GM23338 (cell line): ENCODE measurements around the gene CEBPG. TPM values are rescaled to one million over a fixed set of nuclear protein-coding genes. Genes with fewer than 3 reads are reported as not detected.

ENCODE experiments used
- ATAC-seq: fragments of 200-7000 bp; cut with Tn5 transposase; 3 replicates; pipeline ENCODE4 v1.9.1; 2020
- DNase-seq: peaks from one replicate; pipeline ENCODE4 v3.0.0-alpha.2; 2015; ENCODE audit warnings: low spot score
- H2AFZ ChIP-seq: fragments of 200-600 bp; sonication (generic); 2 replicates; pipeline ENCODE4 v1.8.0; 2016; ENCODE audit warnings: antibody characterized with exemption, mild to moderate bottlenecking, moderate library complexity
- H3F3A ChIP-seq: fragments of 200-600 bp; sonication (generic); replicated peaks from 2 replicates; pipeline ENCODE4 v1.8.0; 2017; ENCODE audit warnings: antibody characterized with exemption, mixed run types, low read depth
- H3K27ac ChIP-seq: fragments of 200-600 bp; sonication (generic); 2 replicates; pipeline ENCODE4 v1.6.1; 2016; ENCODE audit warnings: low read depth
- H3K27me3 ChIP-seq: fragments of 200-600 bp; sonication (generic); 2 replicates; pipeline ENCODE4 v1.8.0; 2016; ENCODE audit warnings: mild to moderate bottlenecking, mixed run types, moderate library complexity; ENCODE audit not compliant: insufficient read depth
- H3K36me3 ChIP-seq: fragments of 200-600 bp; sonication (generic); 2 replicates; pipeline ENCODE4 v1.8.0; 2016; ENCODE audit warnings: mild to moderate bottlenecking; ENCODE audit not compliant: insufficient read depth
- H3K4me1 ChIP-seq: fragments of 200-600 bp; sonication (generic); 2 replicates; pipeline ENCODE4 v1.8.0; 2016; ENCODE audit warnings: mild to moderate bottlenecking, moderate library complexity; ENCODE audit not compliant: insufficient read depth
- H3K4me2 ChIP-seq: fragments of 200-600 bp; sonication (generic); 2 replicates; pipeline ENCODE4 v1.7.1; 2017; ENCODE audit warnings: mixed run types
- H3K4me3 ChIP-seq: fragments of 200-600 bp; sonication (generic); 2 replicates; pipeline ENCODE4 v1.6.1; 2016; ENCODE audit warnings: mixed run types
- H3K79me2 ChIP-seq: fragments of 200-600 bp; sonication (generic); replicated peaks from 2 replicates; pipeline ENCODE4 v1.8.0; 2017; ENCODE audit warnings: mild to moderate bottlenecking; ENCODE audit not compliant: insufficient read depth
- H3K9me2 ChIP-seq: fragments of 200-600 bp; sonication (generic); 2 replicates; pipeline ENCODE4 v1.8.0; 2017; ENCODE audit not compliant: insufficient read depth
- H4K20me1 ChIP-seq: fragments of 200-600 bp; sonication (generic); replicated peaks from 2 replicates; pipeline ENCODE4 v1.8.0; 2017; ENCODE audit warnings: mild to moderate bottlenecking; ENCODE audit not compliant: insufficient read depth
- H3K27ac Mint-ChIP-seq: 2 replicates; pipeline ENCODE4 v1.8.0; 2020; ENCODE audit warnings: inconsistent platforms, mild to moderate bottlenecking, moderate library complexity, mixed read lengths
- H3K27me3 Mint-ChIP-seq: 3 replicates; pipeline ENCODE4 v1.8.0; 2022; ENCODE audit warnings: low read depth, mild to moderate bottlenecking, moderate library complexity, mixed read lengths, inconsistent platforms; ENCODE audit not compliant: insufficient read depth, poor library complexity
- H3K36me3 Mint-ChIP-seq: 3 replicates; pipeline ENCODE4 v1.8.0; 2021; ENCODE audit warnings: low read depth, mild to moderate bottlenecking, inconsistent platforms, moderate library complexity, mixed read lengths
- H3K4me1 Mint-ChIP-seq: 3 replicates; pipeline ENCODE4 v1.8.0; 2020; ENCODE audit warnings: mild to moderate bottlenecking, inconsistent platforms, mixed read lengths
- H3K4me3 Mint-ChIP-seq: 3 replicates; pipeline ENCODE4 v1.8.0; 2021; ENCODE audit warnings: moderate library complexity, mild to moderate bottlenecking, inconsistent platforms, mixed read lengths
- H3K9me3 Mint-ChIP-seq: 3 replicates; pipeline ENCODE4 v1.8.0; 2020; ENCODE audit warnings: moderate library complexity, mild to moderate bottlenecking, inconsistent platforms, mixed read lengths
- CREB1 ChIP-seq: fragments of 250-450 bp; sonication (Bioruptor Pico); IDR thresholded peaks from 2 replicates; pipeline ENCODE4 v1.5.0; 2020; ENCODE audit warnings: low read depth, mild to moderate bottlenecking, moderate library complexity
- EZH2 ChIP-seq: fragments of 200-600 bp; sonication (generic); IDR thresholded peaks from one replicate; pipeline ENCODE4 v1.8.0; 2017; ENCODE audit warnings: antibody characterized with exemption, mild to moderate bottlenecking, low read depth; ENCODE audit not compliant: unreplicated experiment
- EZH2phosphoT487 ChIP-seq: fragments of 200-600 bp; sonication (generic); IDR thresholded peaks from one replicate; pipeline ENCODE4 v1.8.1; 2018; ENCODE audit warnings: antibody characterized with exemption; ENCODE audit not compliant: unreplicated experiment
- JUNB ChIP-seq: IDR thresholded peaks from one replicate; pipeline ENCODE4 v1.6.1; 2016; ENCODE audit warnings: antibody characterized with exemption; ENCODE audit not compliant: unreplicated experiment
- NANOG ChIP-seq: IDR thresholded peaks from 2 replicates; pipeline ENCODE4 v1.6.1; 2016; ENCODE audit warnings: antibody characterized with exemption, borderline replicate concordance
- POLR2AphosphoS5 ChIP-seq: IDR thresholded peaks from 2 replicates; pipeline ENCODE4 v1.6.1; 2016; ENCODE audit warnings: antibody characterized with exemption, low read depth
- STAT1 ChIP-seq: IDR thresholded peaks from one replicate; pipeline ENCODE4 v1.6.1; 2016; ENCODE audit warnings: antibody characterized with exemption; ENCODE audit not compliant: unreplicated experiment
- ZNF114 ChIP-seq: fragments of 250-450 bp; sonication (Bioruptor Pico); IDR thresholded peaks from 2 replicates; pipeline ENCODE4 v1.5.0; 2020; ENCODE audit warnings: mild to moderate bottlenecking, moderate library complexity
- ZNF331 ChIP-seq: fragments of 250-450 bp; sonication (Bioruptor Pico); IDR thresholded peaks from 2 replicates; pipeline ENCODE4 v1.5.0; 2020; ENCODE audit warnings: low read depth, mild to moderate bottlenecking, moderate library complexity
- polyA plus RNA-seq: library from polyadenylated mRNA; unstranded; fragments of >200 nt; fragmentation: Nextera tagmentation; extraction: Ambion mirVana; gene quantifications from 2 replicates; pipeline ENCODE4 v1.2.1, GENCODE V29; 2016
- total RNA-seq: library from RNA; depleted of rRNA; stranded (reverse); fragments of >200 nt; shearing (Covaris generic); gene quantifications from 2 replicates; pipeline ENCODE4 v1.2.3, GENCODE V29; 2014
- TF ChIP-seq, protein P1 (sequence below): IDR thresholded peaks from one replicate; pipeline ENCODE4 v1.6.1; 2018; ENCODE audit warnings: antibody characterized with exemption; ENCODE audit not compliant: unreplicated experiment
- TF ChIP-seq, protein P2 (sequence below), 2 experiments: fragments of 200-600 bp in 1 of 2; sonication (generic) in 1 of 2; conservative IDR thresholded peaks; 2 replicates each; pipeline versions ENCODE4 v1.5.1 to v1.6.1; 2016 to 2017; ENCODE audit warnings: antibody characterized with exemption in 2 of 2, low read depth in 2 of 2, mild to moderate bottlenecking in 2 of 2, moderate library complexity in 1 of 2
- TF ChIP-seq, protein P3 (sequence below): fragments of 250-450 bp; sonication (Bioruptor Pico); IDR thresholded peaks from 2 replicates; pipeline ENCODE4 v1.5.0; 2020; ENCODE audit warnings: mild to moderate bottlenecking, moderate library complexity
- TF ChIP-seq, protein P4 (sequence below): IDR thresholded peaks from 2 replicates; pipeline ENCODE4 v1.6.1; 2016; ENCODE audit warnings: antibody characterized with exemption

The CEBPG gene
- total and polyA plus RNA-seq, 2 experiments from 2014 or later: 25.9 to 50.2 TPM

DNA sequence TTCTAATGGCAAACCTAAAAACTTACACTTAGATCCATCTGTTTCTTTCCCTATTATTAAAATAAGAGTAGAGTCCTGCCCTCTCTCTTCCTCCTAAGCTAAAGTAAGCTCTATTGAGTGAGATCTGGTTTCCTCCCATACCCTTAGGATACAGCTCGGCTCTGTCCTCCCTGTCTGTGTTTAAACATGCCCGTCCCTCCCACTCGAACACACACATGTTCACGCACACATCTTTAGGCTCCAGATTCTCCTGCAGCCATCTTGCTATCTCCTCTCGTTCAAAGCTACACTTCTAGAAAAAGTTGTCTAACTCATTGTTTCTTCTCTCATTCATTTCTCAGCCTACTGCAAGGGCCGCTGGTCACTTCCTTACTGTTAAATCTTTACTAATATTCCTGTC is 15.1 kb upstream of the CEBPG start (continued):
- TF ChIP-seq, protein P1, sequence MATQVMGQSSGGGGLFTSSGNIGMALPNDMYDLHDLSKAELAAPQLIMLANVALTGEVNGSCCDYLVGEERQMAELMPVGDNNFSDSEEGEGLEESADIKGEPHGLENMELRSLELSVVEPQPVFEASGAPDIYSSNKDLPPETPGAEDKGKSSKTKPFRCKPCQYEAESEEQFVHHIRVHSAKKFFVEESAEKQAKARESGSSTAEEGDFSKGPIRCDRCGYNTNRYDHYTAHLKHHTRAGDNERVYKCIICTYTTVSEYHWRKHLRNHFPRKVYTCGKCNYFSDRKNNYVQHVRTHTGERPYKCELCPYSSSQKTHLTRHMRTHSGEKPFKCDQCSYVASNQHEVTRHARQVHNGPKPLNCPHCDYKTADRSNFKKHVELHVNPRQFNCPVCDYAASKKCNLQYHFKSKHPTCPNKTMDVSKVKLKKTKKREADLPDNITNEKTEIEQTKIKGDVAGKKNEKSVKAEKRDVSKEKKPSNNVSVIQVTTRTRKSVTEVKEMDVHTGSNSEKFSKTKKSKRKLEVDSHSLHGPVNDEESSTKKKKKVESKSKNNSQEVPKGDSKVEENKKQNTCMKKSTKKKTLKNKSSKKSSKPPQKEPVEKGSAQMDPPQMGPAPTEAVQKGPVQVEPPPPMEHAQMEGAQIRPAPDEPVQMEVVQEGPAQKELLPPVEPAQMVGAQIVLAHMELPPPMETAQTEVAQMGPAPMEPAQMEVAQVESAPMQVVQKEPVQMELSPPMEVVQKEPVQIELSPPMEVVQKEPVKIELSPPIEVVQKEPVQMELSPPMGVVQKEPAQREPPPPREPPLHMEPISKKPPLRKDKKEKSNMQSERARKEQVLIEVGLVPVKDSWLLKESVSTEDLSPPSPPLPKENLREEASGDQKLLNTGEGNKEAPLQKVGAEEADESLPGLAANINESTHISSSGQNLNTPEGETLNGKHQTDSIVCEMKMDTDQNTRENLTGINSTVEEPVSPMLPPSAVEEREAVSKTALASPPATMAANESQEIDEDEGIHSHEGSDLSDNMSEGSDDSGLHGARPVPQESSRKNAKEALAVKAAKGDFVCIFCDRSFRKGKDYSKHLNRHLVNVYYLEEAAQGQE: no peak

DNA sequence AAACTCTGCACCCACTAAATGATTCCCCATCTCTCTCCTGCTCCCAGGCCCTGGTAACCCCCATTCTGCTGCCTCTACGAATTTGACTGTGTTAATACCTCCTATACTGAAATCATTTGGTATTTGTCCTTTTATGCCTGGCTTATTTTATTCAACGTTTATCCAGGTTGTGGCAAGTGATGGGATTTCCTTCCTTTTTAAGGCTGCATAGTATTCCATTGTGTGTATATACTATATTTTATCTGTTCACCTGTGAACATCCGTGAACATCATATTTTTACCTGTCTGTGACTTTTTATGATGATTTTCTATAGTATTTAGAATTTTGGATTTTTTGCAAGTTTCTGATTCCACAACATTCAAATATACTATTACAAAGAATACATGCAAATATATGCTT is 13.9 kb upstream of the CEBPG start:
- Histone ChIP-seq H3K27me3 (no peaks in the 10 kb centered on the region), H3K36me3 (no peaks in the 10 kb centered on the region), H3F3A (no peaks in the 10 kb centered on the region), H3K27ac (no peak overlapping the region), H3K9me2 (no peaks in the 10 kb centered on the region), H3K4me1 (no peaks in the 10 kb centered on the region), H3K4me3 (no peak overlapping the region), H4K20me1 (no peaks in the 10 kb centered on the region), H3K4me2 (no peak overlapping the region), H2AFZ (no peak overlapping the region), H3K79me2 (no peaks in the 10 kb centered on the region)
- H3K9me3 Mint-ChIP-seq: peaks cover 7% of the 10 kb centered on the region
- H3K36me3 Mint-ChIP-seq: no peaks in the 10 kb centered on the region
- peaks cover 4% of the 10 kb centered on the region for H3K27me3 Mint-ChIP-seq
- H3K4me3 Mint-ChIP-seq: no peak overlapping the region
- no peak overlapping the region for H3K27ac Mint-ChIP-seq
- DNase-seq (no peak), ATAC-seq (no peak)
- no peaks in the 10 kb centered on the region for H3K4me1 Mint-ChIP-seq
- no peak for TF ChIP-seq STAT1
- no peak for TF ChIP-seq POLR2AphosphoS5
- TF ChIP-seq, protein P2, sequence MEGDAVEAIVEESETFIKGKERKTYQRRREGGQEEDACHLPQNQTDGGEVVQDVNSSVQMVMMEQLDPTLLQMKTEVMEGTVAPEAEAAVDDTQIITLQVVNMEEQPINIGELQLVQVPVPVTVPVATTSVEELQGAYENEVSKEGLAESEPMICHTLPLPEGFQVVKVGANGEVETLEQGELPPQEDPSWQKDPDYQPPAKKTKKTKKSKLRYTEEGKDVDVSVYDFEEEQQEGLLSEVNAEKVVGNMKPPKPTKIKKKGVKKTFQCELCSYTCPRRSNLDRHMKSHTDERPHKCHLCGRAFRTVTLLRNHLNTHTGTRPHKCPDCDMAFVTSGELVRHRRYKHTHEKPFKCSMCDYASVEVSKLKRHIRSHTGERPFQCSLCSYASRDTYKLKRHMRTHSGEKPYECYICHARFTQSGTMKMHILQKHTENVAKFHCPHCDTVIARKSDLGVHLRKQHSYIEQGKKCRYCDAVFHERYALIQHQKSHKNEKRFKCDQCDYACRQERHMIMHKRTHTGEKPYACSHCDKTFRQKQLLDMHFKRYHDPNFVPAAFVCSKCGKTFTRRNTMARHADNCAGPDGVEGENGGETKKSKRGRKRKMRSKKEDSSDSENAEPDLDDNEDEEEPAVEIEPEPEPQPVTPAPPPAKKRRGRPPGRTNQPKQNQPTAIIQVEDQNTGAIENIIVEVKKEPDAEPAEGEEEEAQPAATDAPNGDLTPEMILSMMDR (conservative IDR thresholded peaks at IDR 0.05; ENCODE audit: low read depth in 2 of 2): no peak
- TF ChIP-seq EZH2: no peak
- TF ChIP-seq, protein P3, sequence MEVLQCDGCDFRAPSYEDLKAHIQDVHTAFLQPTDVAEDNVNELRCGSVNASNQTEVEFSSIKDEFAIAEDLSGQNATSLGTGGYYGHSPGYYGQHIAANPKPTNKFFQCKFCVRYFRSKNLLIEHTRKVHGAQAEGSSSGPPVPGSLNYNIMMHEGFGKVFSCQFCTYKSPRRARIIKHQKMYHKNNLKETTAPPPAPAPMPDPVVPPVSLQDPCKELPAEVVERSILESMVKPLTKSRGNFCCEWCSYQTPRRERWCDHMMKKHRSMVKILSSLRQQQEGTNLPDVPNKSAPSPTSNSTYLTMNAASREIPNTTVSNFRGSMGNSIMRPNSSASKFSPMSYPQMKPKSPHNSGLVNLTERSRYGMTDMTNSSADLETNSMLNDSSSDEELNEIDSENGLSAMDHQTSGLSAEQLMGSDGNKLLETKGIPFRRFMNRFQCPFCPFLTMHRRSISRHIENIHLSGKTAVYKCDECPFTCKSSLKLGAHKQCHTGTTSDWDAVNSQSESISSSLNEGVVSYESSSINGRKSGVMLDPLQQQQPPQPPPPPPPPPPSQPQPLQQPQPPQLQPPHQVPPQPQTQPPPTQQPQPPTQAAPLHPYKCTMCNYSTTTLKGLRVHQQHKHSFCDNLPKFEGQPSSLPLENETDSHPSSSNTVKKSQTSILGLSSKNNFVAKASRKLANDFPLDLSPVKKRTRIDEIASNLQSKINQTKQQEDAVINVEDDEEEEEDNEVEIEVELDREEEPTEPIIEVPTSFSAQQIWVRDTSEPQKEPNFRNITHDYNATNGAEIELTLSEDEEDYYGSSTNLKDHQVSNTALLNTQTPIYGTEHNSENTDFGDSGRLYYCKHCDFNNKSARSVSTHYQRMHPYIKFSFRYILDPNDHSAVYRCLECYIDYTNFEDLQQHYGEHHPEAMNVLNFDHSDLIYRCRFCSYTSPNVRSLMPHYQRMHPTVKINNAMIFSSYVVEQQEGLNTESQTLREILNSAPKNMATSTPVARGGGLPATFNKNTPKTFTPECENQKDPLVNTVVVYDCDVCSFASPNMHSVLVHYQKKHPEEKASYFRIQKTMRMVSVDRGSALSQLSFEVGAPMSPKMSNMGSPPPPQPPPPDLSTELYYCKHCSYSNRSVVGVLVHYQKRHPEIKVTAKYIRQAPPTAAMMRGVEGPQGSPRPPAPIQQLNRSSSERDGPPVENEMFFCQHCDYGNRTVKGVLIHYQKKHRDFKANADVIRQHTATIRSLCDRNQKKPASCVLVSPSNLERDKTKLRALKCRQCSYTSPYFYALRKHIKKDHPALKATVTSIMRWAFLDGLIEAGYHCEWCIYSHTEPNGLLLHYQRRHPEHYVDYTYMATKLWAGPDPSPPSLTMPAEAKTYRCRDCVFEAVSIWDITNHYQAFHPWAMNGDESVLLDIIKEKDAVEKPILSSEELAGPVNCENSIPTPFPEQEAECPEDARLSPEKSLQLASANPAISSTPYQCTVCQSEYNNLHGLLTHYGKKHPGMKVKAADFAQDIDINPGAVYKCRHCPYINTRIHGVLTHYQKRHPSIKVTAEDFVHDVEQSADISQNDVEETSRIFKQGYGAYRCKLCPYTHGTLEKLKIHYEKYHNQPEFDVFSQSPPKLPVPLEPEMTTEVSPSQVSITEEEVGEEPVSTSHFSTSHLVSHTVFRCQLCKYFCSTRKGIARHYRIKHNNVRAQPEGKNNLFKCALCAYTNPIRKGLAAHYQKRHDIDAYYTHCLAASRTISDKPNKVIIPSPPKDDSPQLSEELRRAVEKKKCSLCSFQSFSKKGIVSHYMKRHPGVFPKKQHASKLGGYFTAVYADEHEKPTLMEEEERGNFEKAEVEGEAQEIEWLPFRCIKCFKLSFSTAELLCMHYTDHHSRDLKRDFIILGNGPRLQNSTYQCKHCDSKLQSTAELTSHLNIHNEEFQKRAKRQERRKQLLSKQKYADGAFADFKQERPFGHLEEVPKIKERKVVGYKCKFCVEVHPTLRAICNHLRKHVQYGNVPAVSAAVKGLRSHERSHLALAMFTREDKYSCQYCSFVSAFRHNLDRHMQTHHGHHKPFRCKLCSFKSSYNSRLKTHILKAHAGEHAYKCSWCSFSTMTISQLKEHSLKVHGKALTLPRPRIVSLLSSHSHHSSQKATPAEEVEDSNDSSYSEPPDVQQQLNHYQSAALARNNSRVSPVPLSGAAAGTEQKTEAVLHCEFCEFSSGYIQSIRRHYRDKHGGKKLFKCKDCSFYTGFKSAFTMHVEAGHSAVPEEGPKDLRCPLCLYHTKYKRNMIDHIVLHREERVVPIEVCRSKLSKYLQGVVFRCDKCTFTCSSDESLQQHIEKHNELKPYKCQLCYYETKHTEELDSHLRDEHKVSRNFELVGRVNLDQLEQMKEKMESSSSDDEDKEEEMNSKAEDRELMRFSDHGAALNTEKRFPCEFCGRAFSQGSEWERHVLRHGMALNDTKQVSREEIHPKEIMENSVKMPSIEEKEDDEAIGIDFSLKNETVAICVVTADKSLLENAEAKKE (CRISPR knock-in tag): no peak
- no peak for TF ChIP-seq NANOG
- no peak for TF ChIP-seq ZNF114
- no peak for TF ChIP-seq EZH2phosphoT487
- no peak for TF ChIP-seq JUNB
- TF ChIP-seq, protein P4, sequence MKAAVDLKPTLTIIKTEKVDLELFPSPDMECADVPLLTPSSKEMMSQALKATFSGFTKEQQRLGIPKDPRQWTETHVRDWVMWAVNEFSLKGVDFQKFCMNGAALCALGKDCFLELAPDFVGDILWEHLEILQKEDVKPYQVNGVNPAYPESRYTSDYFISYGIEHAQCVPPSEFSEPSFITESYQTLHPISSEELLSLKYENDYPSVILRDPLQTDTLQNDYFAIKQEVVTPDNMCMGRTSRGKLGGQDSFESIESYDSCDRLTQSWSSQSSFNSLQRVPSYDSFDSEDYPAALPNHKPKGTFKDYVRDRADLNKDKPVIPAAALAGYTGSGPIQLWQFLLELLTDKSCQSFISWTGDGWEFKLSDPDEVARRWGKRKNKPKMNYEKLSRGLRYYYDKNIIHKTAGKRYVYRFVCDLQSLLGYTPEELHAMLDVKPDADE: no peak
- TF ChIP-seq ZNF331 (CRISPR knock-in tag): no peak
- TF ChIP-seq CREB1 (CRISPR knock-in tag): no peak
